H9 (cell line): ENCODE data around the gene FXYD6. TPM values are rescaled to one million over a fixed set of nuclear protein-coding genes. Genes with fewer than 3 reads are reported as not detected.

Experiments used
- DNase-seq: peaks from one replicate; pipeline ENCODE4 v3.0.0-alpha.2; 2017
- H2AFZ ChIP-seq: one replicate; pipeline ENCODE4 v1.6.1; 2013; ENCODE audit warnings: mild to moderate bottlenecking, low read length, control low read depth, moderate library complexity
- H2AK5ac ChIP-seq: 2 replicates; pipeline ENCODE4 v1.6.1; 2013; ENCODE audit warnings: low read length, control low read depth, mixed read lengths; ENCODE audit not compliant: insufficient read length
- H2BK120ac ChIP-seq: one replicate; pipeline ENCODE4 v1.6.1; 2013; ENCODE audit warnings: low read depth, mild to moderate bottlenecking, low read length, control low read depth, inconsistent platforms; ENCODE audit not compliant: poor library complexity, severe bottlenecking
- H2BK12ac ChIP-seq: 2 replicates; pipeline ENCODE4 v1.6.1; 2013; ENCODE audit warnings: low read length, control low read depth, mixed read lengths, low read depth; ENCODE audit not compliant: insufficient read length
- H2BK15ac ChIP-seq: 2 replicates; pipeline ENCODE4 v1.6.1; 2013; ENCODE audit warnings: low read depth, low read length, control low read depth
- H2BK20ac ChIP-seq: one replicate; pipeline ENCODE4 v1.6.1; 2013; ENCODE audit warnings: low read depth, mild to moderate bottlenecking, low read length, control low read depth, inconsistent platforms; ENCODE audit not compliant: poor library complexity, severe bottlenecking
- H2BK5ac ChIP-seq: 2 replicates; pipeline ENCODE4 v1.6.1; 2013; ENCODE audit warnings: low read length, control low read depth, mixed read lengths; ENCODE audit not compliant: insufficient read length
- H3K14ac ChIP-seq: 2 replicates; pipeline ENCODE4 v1.6.1; 2013; ENCODE audit warnings: low read length, control low read depth; ENCODE audit not compliant: insufficient read depth
- H3K18ac ChIP-seq: 2 replicates; pipeline ENCODE4 v1.6.1; 2013; ENCODE audit warnings: low read depth, mild to moderate bottlenecking, mixed read lengths, low read length, control low read depth; ENCODE audit not compliant: insufficient read length
- H3K23ac ChIP-seq: 2 replicates; pipeline ENCODE4 v1.6.1; 2013; ENCODE audit warnings: low read length, control low read depth, mixed read lengths, low read depth; ENCODE audit not compliant: insufficient read length
- H3K23me2 ChIP-seq: 2 replicates; pipeline ENCODE4 v1.6.1; 2013; ENCODE audit warnings: low read depth, mild to moderate bottlenecking, mixed read lengths, low read length, control low read depth; ENCODE audit not compliant: insufficient read length, poor library complexity, severe bottlenecking
- H3K27ac ChIP-seq: 2 replicates; pipeline ENCODE4 v1.5.1; 2013; ENCODE audit warnings: low read length, control low read depth, mixed read lengths, low read depth; ENCODE audit not compliant: insufficient read length
- H3K27me3 ChIP-seq: 2 replicates; pipeline ENCODE4 v1.6.1; 2013; ENCODE audit warnings: low read length, control low read depth, inconsistent platforms; ENCODE audit not compliant: insufficient read depth
- H3K4ac ChIP-seq: 2 replicates; pipeline ENCODE4 v1.6.1; 2013; ENCODE audit warnings: low read depth, mild to moderate bottlenecking, control low read depth, inconsistent platforms, low read length, moderate library complexity
- H3K4me1 ChIP-seq: 2 replicates; pipeline ENCODE4 v1.6.1; 2013; ENCODE audit warnings: low read length, control low read depth, inconsistent platforms; ENCODE audit not compliant: insufficient read depth
- H3K4me2 ChIP-seq: 2 replicates; pipeline ENCODE4 v1.6.1; 2013; ENCODE audit warnings: low read length, control low read depth, mixed read lengths; ENCODE audit not compliant: insufficient read length, insufficient read depth
- H3K56ac ChIP-seq: 2 replicates; pipeline ENCODE4 v1.6.1; 2013; ENCODE audit warnings: low read depth, mild to moderate bottlenecking, mixed read lengths, low read length, control low read depth; ENCODE audit not compliant: insufficient read length
- H3K79me1 ChIP-seq: 2 replicates; pipeline ENCODE4 v1.6.1; 2013; ENCODE audit warnings: low read depth, mild to moderate bottlenecking, moderate library complexity, low read length, control low read depth, inconsistent platforms; ENCODE audit not compliant: insufficient read depth, poor library complexity, severe bottlenecking
- H3K79me2 ChIP-seq: 2 replicates; pipeline ENCODE4 v1.6.1; 2013; ENCODE audit warnings: low read length, control low read depth, inconsistent platforms; ENCODE audit not compliant: insufficient read depth
- H3K9ac ChIP-seq: 2 replicates; pipeline ENCODE4 v1.6.1; 2013; ENCODE audit warnings: low read length, control low read depth, mixed read lengths; ENCODE audit not compliant: insufficient read length; ENCODE audit errors: extremely low read depth
- H3K9me3 ChIP-seq: one replicate; pipeline ENCODE4 v1.6.1; 2013; ENCODE audit warnings: low read depth, low read length, inconsistent platforms; ENCODE audit not compliant: control insufficient read depth
- H3T11ph ChIP-seq: one replicate; pipeline ENCODE4 v1.6.1; 2013; ENCODE audit warnings: mild to moderate bottlenecking, low read length, control low read depth, inconsistent platforms
- H4K20me1 ChIP-seq: one replicate; pipeline ENCODE4 v1.6.1; 2013; ENCODE audit not compliant: control insufficient read depth, insufficient read length, insufficient read depth
- H4K5ac ChIP-seq: 2 replicates; pipeline ENCODE4 v1.6.1; 2013; ENCODE audit warnings: low read depth, mild to moderate bottlenecking, mixed read lengths, low read length, control low read depth; ENCODE audit not compliant: insufficient read length
- H4K8ac ChIP-seq: replicated peaks from 2 replicates; pipeline ENCODE4 v1.6.1; 2013; ENCODE audit warnings: low read length, control low read depth, mixed read lengths, low read depth; ENCODE audit not compliant: insufficient read length
- H4K91ac ChIP-seq: 2 replicates; pipeline ENCODE4 v1.6.1; 2013; ENCODE audit warnings: low read depth, mild to moderate bottlenecking, moderate library complexity, mixed read lengths, low read length, control low read depth; ENCODE audit not compliant: insufficient read length
- H3K27ac Mint-ChIP-seq, 3 experiments: 2 replicates in 2 of 3; 3 replicates in 1 of 3; pipeline ENCODE4 v1.8.0; 2020 to 2021; ENCODE audit warnings: mixed read lengths in 3 of 3, mild to moderate bottlenecking in 1 of 3, moderate library complexity in 1 of 3
- H3K27me3 Mint-ChIP-seq: 2 replicates; pipeline ENCODE4 v1.8.0; 2021; ENCODE audit warnings: low read depth, mild to moderate bottlenecking, moderate library complexity, mixed read lengths
- H3K36me3 Mint-ChIP-seq, 3 experiments: 2 replicates in 2 of 3; 3 replicates in 1 of 3; pipeline ENCODE4 v1.8.0; 2020 to 2021; ENCODE audit warnings: low read depth in 3 of 3, mixed read lengths in 3 of 3; ENCODE audit not compliant: insufficient read depth in 1 of 3
- H3K4me1 Mint-ChIP-seq, 2 experiments: 2 replicates each; pipeline ENCODE4 v1.8.0; 2020; ENCODE audit warnings: mixed read lengths in 2 of 2
- H3K4me3 Mint-ChIP-seq, 2 experiments: 2 replicates in 1 of 2; 3 replicates in 1 of 2; pipeline ENCODE4 v1.8.0; 2020 to 2021; ENCODE audit warnings: mild to moderate bottlenecking in 2 of 2, mixed read lengths in 2 of 2, moderate library complexity in 1 of 2
- H3K9me3 Mint-ChIP-seq, 2 experiments: 2 replicates in 1 of 2; 3 replicates in 1 of 2; pipeline ENCODE4 v1.8.0; 2020; ENCODE audit warnings: mild to moderate bottlenecking in 2 of 2, mixed read lengths in 2 of 2, moderate library complexity in 1 of 2
- WGBS: extraction: QIAGEN DNeasy Blood & Tissue Kit; methylation state at CpG from one replicate; pipeline ENCODE4 v1.1.7; 2013; ENCODE audit warnings: missing lambda C conversion rate, low lambda C conversion rate, mixed read lengths; ENCODE audit not compliant: insufficient read length; ENCODE audit errors: extremely low coverage; 5-methylcytosine and 5-hydroxymethylcytosine counted together
- total RNA-seq: library from RNA; stranded (reverse); gene quantifications from 2 replicates; pipeline ENCODE4 v1.2.1, GENCODE V29; 2021
- TF ChIP-seq, protein P1 (sequence below): fragments of 200-600 bp; sonication (generic); conservative IDR thresholded peaks from 3 replicates; pipeline ENCODE4 v1.8.0; 2021; ENCODE audit warnings: antibody characterized with exemption, mild to moderate bottlenecking

The FXYD6 gene
- total RNA-seq, 1 experiment from 2014 or later: 18.3 TPM

DNA sequence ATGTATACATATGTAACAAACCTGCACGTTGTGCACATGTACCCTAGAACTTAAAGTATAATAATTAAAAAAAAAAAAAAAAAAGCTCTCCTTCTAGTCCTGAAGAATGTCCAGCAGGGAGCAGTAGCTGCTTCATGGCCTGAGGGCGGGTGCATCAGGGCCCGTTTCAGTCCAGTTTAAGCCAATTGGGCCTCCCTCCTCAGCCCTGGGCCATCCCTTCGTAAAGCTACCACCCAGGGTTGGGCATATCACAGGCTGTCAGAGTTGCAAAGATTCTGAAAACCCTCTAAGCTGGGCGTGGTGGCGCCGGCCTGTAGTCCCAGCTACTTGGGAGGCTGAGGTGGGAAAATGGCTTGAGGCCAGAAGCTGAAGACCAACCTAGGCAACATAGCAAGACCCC lies 47.3 kb upstream of the FXYD6 start:
- Mint-ChIP-seq H3K4me3 (no peak overlapping the region), H3K4me1 (peaks cover 5 to 8% of the 10 kb centered on the region in 2 experiments), H3K27ac (no peak overlapping the region), H3K27me3 (peaks cover 13% of the 10 kb centered on the region), H3K36me3 (no peaks in the 10 kb centered on the region), H3K9me3 (no peaks in the 10 kb centered on the region)
- H3K27me3 ChIP-seq: no peaks in the 10 kb centered on the region
- H2AK5ac ChIP-seq: no peak overlapping the region
- no peak overlapping the region for H3K4me2 ChIP-seq
- WGBS: no CpG with 5 or more reads among the region's 7 CpGs
- no peak overlapping the region for H2BK120ac ChIP-seq
- H2BK15ac ChIP-seq: no peak overlapping the region
- no peaks in the 10 kb centered on the region for H3K79me1 ChIP-seq
- H3K9me3 ChIP-seq: no peaks in the 10 kb centered on the region
- TF ChIP-seq, protein P1, sequence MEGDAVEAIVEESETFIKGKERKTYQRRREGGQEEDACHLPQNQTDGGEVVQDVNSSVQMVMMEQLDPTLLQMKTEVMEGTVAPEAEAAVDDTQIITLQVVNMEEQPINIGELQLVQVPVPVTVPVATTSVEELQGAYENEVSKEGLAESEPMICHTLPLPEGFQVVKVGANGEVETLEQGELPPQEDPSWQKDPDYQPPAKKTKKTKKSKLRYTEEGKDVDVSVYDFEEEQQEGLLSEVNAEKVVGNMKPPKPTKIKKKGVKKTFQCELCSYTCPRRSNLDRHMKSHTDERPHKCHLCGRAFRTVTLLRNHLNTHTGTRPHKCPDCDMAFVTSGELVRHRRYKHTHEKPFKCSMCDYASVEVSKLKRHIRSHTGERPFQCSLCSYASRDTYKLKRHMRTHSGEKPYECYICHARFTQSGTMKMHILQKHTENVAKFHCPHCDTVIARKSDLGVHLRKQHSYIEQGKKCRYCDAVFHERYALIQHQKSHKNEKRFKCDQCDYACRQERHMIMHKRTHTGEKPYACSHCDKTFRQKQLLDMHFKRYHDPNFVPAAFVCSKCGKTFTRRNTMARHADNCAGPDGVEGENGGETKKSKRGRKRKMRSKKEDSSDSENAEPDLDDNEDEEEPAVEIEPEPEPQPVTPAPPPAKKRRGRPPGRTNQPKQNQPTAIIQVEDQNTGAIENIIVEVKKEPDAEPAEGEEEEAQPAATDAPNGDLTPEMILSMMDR: 0 out of 3 replicates have a peak, but pooled peaks have one; percentile 23
- H4K20me1 ChIP-seq: no peaks in the 10 kb centered on the region
- H3K4me1 ChIP-seq: no peaks in the 10 kb centered on the region
- no peak overlapping the region for H2BK5ac ChIP-seq
- H3T11ph ChIP-seq: no peak overlapping the region
- H3K23me2 ChIP-seq: no peaks in the 10 kb centered on the region
- no peak overlapping the region for H4K8ac ChIP-seq
- H3K79me2 ChIP-seq: no peaks in the 10 kb centered on the region
- no peak overlapping the region for H3K27ac ChIP-seq
- H2BK20ac ChIP-seq: no peak overlapping the region
- H3K9ac ChIP-seq: no peak overlapping the region
- no peak for DNase-seq
- H4K5ac ChIP-seq: no peak overlapping the region
- no peak overlapping the region for H2AFZ ChIP-seq
- no peak overlapping the region for H3K18ac ChIP-seq
- no peak overlapping the region for H2BK12ac ChIP-seq
- no peak overlapping the region for H3K56ac ChIP-seq
- H4K91ac ChIP-seq: no peak overlapping the region
- no peak overlapping the region for H3K14ac ChIP-seq
- H3K4ac ChIP-seq: no peak overlapping the region
- no peak overlapping the region for H3K23ac ChIP-seq
